ENCODE measurements around the gene SNRK. TPM values are rescaled to one million over a fixed set of nuclear protein-coding genes. Genes with fewer than 3 reads are reported as not detected.

The SNRK gene
- total and polyA plus RNA-seq, 9 of the 15 experiments (the other 6 are each of a cell fraction or from before 2014, with no cell fraction given): 1.7 to 12.3 (median 7.3) TPM

DNA sequence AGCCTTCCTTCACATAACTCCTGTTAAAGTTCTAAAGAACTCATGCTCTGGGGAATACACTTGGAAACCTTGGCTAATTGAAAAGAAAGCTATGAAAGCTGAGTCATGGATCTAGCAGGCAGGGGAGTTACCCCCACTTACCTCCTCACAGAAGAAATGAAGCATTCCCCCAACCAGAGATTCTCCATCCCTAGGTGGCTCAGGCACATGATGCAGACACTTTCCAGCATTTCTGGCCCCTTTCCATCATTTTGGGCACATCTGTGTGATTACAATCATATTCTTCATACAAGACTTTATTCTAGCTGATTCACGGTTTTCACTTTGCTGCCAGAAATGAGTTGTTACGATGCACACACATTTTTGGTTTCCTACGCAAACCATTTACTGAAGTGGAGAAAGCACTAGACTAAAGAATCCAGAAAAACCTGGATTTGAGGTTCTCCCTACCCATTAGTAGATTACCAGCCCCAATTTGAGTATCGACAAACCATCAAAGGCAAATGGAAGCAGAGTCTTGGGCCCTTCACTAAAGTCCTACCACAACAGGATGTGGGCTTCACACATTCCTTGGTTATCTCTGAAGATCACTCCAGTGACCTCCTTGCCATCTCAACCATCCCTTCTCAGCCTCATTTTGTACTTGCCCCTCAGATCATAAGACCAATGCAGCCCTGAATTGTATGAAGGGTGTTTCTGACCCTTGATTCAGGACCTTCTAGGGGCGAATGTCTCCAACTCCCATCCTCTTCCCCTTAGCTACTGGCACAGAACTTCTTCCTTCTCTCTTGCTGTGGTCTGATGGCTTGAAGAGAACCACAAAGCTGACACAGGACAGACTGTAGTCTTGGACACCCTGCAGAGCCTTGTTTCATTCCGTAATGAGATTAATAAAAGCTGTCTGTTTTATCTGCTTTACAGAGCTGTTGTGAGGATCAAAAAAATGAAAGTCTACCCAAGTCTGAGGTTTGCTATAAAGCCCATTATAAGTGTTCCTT, 42.5 kb upstream of the SNRK start:
- 1% methylated on average over 6 of the region's 6 CpGs for WGBS (ENCODE audit: insufficient coverage, low coverage, missing lambda C conversion rate)
- Histone ChIP-seq H3K79me2 (ENCODE audit: control insufficient read depth, insufficient read depth, low read length) (no peaks in the 10 kb centered on the region), H3K9me1 (ENCODE audit: control insufficient read depth, insufficient read depth, low read length) (no peaks in the 10 kb centered on the region), H3K27me3 (ENCODE audit: control insufficient read depth in 2 of 2, insufficient read depth in 2 of 2, low read length in 2 of 2) (peaks cover 0 to 9% of the 10 kb centered on the region in 2 experiments; a peak in 2 of 5 replicates), H3K9ac (ENCODE audit: insufficient read depth in 1 of 2, low read depth in 2 of 2, low read length in 2 of 2) (no peak overlapping the region), H3K4me1 (replicated peaks in 1 of 2; ENCODE audit: control insufficient read depth in 2 of 2, insufficient read depth in 2 of 2, low read length in 2 of 2) (no peaks in the 10 kb centered on the region), H4K20me1 (replicated peaks; ENCODE audit: control insufficient read depth, insufficient read depth, low read length) (no peaks in the 10 kb centered on the region), H3K9me3 (replicated peaks; ENCODE audit: control insufficient read depth, insufficient read depth, low read depth, low read length) (no peaks in the 10 kb centered on the region), H3K27ac (ENCODE audit: extremely low read depth, low read depth, low read length) (no peak overlapping the region), H3K4me2 (ENCODE audit: insufficient read depth, low read length) (no peak overlapping the region), H3K36me3 (ENCODE audit: control insufficient read depth, insufficient read depth, low read length) (no peaks in the 10 kb centered on the region), H2AFZ (ENCODE audit: low read depth, low read length) (no peak overlapping the region), H3K4me3 (no peak overlapping the region)
- in situ Hi-C loops (cut with MboI) (no loop called here), intact Hi-C loops (cut with micrococcal nuclease) (no loop called here)
- POLR2A ChIA-PET: interaction anchor here (1.3 kb wide), 1 partner anchor 9 kb away, joined by 3 read pairs; no protein-coding TSS in a partner anchor
- CTCF ChIA-PET (ENCODE audit: low intra/inter-chr PET ratio): no interaction called here
- DNase-seq (ENCODE audit: extremely low read depth in 1 of 4, low spot score in 3 of 4): no peak
- no TSS peak for BruUV-seq (replicated peaks)
- TF ChIP-seq TEAD1 (CRISPR knock-in tag; IDR thresholded peaks at IDR 0.05) (0 out of 4 replicates have a peak, but pooled peaks of 1 of the 2 experiments have one; percentile 14), MAFG (tag; conservative IDR thresholded peaks at IDR 0.05) (peak; percentile 30), NFE2 (IDR thresholded peaks at IDR 0.05; ENCODE audit: low read depth) (0 out of 2 replicates have a peak, but pooled peaks have one; percentile 6), ZNF316 (IDR thresholded peaks at IDR 0.05) (0 out of 2 replicates have a peak, but pooled peaks have one; percentile 2)
- TF ChIP-seq, protein P1, sequence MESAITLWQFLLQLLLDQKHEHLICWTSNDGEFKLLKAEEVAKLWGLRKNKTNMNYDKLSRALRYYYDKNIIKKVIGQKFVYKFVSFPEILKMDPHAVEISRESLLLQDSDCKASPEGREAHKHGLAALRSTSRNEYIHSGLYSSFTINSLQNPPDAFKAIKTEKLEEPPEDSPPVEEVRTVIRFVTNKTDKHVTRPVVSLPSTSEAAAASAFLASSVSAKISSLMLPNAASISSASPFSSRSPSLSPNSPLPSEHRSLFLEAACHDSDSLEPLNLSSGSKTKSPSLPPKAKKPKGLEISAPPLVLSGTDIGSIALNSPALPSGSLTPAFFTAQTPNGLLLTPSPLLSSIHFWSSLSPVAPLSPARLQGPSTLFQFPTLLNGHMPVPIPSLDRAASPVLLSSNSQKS (CRISPR knock-in tag; IDR thresholded peaks at IDR 0.05): no peak
- TF ChIP-seq, protein P2, sequence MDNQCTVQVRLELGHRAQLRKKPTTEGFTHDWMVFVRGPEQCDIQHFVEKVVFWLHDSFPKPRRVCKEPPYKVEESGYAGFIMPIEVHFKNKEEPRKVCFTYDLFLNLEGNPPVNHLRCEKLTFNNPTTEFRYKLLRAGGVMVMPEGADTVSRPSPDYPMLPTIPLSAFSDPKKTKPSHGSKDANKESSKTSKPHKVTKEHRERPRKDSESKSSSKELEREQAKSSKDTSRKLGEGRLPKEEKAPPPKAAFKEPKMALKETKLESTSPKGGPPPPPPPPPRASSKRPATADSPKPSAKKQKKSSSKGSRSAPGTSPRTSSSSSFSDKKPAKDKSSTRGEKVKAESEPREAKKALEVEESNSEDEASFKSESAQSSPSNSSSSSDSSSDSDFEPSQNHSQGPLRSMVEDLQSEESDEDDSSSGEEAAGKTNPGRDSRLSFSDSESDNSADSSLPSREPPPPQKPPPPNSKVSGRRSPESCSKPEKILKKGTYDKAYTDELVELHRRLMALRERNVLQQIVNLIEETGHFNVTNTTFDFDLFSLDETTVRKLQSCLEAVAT (IDR thresholded peaks at IDR 0.05): no peak
- FAIRE-seq: no peak
- ATAC-seq: no peak

Measured in K562 (cell line).